PC-9 (cell line): Measurements from ENCODE around the gene CNIH2.

ENCODE experiments used
- CTCF ChIP-seq: fragments of 200-600 bp; sonication (generic); conservative IDR thresholded peaks from 2 replicates; pipeline ENCODE4 v1.6.1; 2017; ENCODE audit warnings: mixed run types, antibody characterized with exemption, mild to moderate bottlenecking, moderate library complexity
- EZH2 ChIP-seq: fragments of 200-600 bp; sonication (generic); IDR thresholded peaks from 2 replicates; pipeline ENCODE4 v1.8.0; 2017; ENCODE audit warnings: antibody characterized with exemption, low read depth

GRCh38 chr11:66247295-66247694, 30.7 kb upstream of the CNIH2 start:
- TF ChIP-seq CTCF: no peak
- no peak for TF ChIP-seq EZH2
